ENCODE measurements around the gene FXYD3.
A peak's percentile ranks its signal among the peaks of the same experiment; 100 is the strongest.
"Not testable (repeated sequence)": the region's sequence is repeated elsewhere in the genome, so short reads cannot be mapped to it uniquely, and the experiment has no call there.

FXYD3 gene

DNA sequence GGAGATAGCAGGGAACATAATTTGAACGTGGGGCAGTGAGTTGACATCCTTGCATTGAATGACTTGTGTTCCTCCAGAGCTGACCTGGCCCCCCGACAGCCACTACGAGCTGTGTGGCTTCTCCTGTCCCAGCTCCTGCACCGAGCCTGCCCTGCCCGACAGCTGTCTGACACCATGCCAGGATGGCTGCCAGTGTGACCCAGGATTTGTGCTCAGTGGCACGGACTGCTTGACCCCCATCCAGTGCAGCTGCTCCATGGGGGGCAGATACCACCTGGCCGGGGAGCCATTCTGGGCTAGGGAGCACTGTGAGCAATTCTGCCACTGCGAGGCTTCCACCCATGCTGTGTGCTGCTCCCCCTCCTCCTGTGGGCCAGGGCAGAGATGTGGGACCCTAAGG is 29.2 kb upstream of the FXYD3 start:
- DNase-seq (ENCODE audit: low read depth) = no peak

DNA sequence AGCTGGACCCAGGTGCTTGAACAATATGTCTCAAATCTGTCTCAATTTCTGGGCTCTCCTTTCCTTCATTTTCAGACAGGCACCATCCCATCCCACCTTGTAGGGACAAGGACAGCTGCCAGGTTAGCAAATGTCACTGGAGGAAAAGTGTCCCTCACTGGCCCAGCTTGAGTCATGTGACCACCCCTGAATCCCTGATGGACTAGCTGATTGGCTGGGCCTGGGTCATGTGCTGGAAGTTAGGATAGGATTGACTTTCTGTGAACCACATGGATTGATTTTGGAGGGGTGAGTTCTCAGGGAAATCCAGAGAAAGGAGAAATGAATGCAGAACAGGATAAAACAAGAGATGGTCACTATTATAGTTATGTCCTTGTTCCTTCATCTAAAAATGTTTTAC is 28.2 kb upstream of the FXYD3 start:
- DNase-seq (ENCODE audit: low read depth) = no peak

DNA sequence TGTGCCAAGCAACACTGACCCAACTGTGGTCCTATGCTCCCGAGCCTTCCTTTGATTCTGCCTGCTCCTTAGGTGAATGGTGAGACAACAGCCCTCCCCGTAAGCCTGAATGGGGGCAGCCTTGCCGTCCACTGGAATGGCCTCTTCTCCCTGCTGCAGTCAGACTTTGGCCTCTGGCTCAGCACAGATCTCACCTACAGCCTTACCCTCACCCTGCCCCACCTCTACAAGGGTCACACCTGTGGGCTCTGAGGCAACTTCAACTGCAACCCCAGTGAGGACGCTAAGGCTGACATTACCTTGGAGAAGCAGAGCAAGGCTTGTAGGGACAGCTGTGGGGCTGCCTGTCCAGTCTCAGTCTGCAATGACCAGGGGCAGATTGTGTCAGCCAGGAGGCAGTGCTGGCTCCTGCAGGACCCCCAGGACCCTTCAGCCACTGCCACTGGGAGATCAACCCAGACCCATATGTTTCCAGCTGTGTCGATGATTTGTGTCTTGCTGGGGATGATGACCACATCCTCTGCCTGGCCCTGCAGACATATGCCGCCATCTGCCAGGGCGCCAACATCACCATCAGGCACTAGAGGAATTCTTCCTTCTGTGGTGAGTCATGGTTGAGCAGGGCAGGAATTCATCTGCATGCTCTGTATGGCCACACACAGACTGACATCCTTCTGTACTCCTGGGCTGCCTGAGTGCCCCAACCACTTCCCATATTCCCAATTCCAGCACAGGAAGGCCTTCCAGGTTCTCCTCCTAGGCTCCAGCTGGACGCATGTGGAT is 27.3 kb upstream of the FXYD3 start:
- no peak for DNase-seq (ENCODE audit: low read depth)

DNA sequence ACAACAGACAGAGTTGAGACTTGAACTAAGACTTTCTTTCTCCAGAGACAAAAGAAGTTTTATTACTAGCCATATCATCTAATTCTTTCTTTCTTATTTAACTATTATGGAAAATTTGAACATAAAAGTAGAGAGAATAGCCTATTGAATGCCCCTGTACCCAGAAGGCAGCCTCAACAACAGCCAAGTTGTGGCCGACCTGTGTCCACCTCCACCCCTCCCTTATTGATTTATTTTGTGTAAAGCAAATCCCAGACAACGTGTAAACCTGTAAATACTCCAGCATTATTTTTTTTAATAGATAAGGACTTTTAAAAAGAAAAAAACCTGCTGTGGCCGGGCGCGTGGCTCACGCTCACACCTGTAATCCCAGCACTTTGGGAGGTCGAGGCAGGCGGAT is 26.1 kb upstream of the FXYD3 start:
- no peak for DNase-seq (ENCODE audit: low read depth)

DNA sequence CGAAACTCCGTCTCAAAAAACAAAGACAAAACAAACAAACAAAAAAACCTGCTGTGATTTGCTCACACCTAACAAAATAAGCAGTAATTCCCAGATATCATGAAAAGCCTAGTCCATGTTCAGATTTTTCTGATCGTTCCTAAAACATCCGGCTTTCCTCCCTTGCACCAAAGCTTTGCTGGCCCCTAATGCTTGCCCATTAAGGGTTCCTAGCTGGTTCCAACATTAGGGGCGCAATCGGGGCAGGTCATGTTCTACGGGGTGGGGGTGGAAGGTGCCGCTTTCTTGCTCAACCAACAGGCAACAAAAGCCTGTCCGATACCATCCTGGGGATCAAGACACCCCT is 25.5 kb upstream of the FXYD3 start:
- no peak for DNase-seq (ENCODE audit: low read depth)

DNA sequence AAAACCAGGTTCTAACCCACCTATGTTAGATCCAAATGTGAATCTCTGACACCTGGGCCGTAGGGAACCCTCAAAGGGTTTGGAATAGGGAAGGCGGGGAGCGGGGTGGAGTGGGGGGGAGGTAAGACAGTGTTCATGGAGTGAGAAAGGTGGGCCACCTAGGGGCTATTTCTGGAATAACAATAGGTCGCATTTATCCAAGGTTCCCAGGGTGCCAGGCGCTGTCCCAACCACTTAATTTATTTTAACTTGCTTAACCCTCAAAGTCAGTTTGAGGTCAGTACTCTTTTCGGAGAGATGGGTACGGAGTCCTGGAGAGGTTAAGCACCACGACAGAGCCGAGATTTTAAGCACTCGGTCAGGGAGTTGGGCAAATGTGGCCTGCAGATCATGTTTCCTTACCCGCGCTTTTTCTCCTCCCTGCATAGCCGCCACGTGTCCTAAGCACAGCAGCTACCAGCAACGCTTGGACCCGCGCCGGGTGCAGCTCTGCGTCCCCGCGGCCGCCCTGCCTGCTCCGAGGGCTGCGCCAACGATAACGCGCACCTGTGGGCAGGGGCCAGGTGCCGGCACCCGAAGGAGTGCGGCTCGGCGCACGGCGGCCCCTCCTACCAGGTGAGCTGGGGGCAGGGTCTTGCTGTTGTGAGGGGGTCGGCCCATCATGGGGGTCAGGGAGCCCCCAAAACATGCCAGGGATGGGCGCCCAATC is 25.0 kb upstream of the FXYD3 start:
- DNase-seq (ENCODE audit: low read depth) = peak; percentile 13

DNA sequence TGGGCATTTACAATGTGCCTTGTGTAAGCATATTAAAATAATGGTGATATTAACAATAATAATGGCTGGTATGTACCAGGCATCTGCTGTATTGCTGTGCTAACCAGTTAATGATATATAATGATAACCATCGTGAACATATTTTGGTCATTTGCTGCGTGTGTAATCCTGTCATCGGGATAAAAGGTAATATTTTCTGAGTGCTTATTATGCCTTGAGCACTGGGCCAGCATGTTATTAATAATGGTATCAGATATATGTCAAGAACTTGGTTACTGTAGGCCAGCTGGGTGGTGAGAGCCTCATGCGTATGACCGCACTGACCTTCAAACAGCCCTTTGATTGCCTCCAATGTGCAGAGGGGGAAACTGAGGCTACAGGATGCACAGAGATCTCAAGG is 22.2 kb upstream of the FXYD3 start:
- DNase-seq (ENCODE audit: low read depth) = no peak

DNA sequence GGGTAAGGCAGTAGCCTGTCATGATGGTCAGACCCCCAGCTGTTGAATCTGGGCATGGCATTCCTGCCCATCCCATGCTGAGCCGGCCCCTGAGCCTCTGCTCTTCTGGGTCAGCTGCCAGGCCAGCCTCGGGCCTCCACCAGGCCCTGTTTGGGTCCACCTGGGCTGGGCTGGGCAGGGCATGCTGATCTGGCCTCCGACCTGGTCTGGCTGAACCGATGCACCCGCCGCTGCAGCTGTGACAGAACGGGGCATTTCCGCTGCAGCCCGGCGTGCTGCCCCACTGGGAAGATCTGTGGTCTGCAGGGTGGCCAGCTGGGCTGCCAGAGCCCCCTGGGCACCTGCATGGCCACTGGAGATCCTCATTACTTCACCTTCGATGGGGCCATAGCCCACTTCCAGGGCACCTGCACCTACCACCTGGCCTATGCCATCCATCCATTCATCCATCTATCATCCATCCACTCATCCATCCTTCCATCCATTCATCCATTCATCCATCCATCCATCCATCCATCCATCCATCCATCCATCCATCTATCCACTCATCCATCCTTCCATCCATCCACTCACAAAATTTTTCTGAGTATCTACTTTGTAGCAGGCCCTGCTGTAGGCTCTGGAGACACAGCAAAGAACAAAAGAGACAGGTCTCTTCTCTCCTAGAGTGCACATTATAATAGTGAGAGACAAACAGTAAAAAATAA is 21.5 kb upstream of the FXYD3 start:
- DNase-seq (ENCODE audit: low read depth) = no peak

DNA sequence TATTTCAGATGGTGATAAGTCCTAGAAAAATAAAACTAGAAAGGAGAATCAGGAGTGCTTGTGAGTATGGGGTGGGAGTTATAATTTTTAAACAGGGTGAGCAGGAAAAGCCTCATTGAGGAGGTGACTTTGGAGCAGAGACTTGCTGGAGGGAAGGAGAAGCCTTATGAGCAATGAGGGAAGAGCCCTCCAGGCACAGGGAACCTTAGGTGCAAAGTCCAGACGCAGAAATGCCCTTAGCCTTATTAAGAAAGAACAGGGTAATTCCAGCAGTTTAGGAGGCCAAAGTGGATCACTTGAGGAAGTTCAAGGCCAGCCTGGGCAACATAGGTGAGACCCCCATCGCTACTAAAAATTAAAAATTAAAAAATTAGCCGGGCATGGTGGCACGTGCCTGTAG is 21.0 kb upstream of the FXYD3 start:
- no peak for DNase-seq (ENCODE audit: low read depth)

DNA sequence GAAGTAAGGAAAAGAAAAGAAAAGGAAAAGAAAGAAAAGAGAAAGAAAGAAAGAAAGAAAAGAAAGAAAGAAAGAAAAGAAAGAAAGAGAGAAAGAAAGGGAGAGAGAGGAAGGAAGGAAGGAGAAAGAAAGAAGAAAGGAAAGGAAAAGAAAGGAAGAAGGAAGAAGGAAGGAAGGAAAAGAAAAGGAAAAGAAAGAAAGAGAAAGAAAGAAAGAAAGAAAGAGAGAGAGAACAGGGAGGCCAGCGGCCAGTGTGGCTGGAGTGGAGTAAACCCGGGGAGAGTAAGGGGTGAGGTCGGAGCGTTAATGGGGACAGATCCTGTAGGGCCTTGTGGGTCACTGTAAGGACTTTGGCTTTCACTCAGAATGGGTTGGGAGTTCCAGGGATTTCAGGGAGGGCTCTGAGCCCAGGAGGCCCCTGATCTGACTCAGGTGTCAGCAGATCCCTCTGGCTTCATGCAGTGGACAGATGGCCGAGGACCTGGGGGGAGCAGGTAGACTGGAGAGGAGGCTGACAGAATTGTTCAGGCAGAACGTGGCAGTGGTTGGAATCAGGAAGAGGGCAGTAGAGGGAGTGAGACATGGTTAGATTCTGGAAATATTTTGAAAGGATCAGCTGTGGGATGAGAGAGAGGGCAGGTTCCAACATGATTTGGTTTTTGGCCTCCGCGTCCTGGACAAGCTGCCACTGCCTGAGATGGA is 19.8 kb upstream of the FXYD3 start:
- no peak for DNase-seq (ENCODE audit: low read depth)

DNA sequence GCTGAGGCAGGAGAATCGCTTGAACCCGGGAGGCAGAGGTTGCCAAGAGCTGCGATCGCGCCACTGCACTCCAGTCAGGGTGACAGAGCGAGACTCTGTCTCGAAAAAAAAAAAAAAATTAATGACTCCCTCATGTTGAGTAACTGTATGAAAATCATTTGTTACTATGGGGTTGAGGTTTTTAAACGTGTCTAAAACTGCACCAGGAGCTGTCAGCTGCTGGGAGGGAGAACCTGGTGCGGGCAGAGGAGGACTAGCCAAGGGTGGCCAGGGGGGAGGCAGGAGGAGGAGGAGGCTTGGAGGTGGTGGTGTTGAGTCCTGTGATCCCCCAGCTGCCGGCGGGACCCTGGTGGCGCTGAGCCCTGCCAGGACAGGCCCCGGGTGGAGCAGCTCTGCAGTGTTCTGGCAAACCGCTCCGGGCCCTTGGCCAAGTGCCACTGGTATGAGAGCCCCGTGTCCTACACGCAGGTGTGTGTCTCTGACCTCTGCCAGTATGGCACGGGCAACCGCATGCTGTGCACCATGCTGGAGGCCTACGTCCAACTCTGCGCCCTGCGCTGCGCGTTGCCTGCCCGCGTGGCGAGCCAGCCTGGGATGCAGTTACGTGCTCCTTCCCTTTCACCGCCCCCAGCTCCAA is 17.1 kb upstream of the FXYD3 start:
- no peak for DNase-seq (ENCODE audit: low read depth)

DNA sequence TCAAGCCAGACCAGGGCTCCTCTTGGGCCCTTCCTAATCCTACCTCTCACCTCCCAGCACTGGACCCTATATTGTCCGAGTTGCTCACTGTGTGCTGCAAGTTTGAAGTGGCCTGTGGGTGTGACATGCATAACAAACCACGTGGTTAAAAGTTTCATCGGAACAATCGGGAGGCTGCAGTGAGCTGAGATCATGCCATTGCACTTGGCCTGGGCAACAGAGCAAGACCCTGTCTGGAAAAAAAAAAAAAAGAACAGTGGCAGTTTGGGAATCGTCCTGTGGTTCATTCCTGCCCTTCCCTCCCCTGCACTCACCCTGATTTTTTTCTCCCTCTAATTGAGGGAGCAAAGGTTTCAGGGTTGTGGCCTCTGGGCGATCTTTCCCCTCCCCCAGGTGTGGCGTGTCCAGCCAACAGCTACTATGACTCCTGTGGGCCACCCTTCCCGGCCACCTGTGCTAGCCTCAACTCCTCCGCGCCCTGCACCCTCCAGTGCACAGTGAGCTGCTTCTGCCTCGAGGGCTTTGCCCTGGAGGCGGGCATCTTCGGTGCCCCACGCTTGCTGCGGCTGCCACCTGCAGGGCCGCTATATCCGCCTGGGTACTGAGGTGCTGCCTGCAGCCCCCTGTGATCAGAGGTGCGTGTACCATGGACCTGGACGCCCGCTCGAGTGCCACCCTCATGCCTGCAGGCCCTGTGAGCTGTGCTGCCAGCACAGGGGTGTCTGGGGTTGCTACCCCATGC is 16.3 kb upstream of the FXYD3 start:
- no peak for DNase-seq (ENCODE audit: low read depth)

DNA sequence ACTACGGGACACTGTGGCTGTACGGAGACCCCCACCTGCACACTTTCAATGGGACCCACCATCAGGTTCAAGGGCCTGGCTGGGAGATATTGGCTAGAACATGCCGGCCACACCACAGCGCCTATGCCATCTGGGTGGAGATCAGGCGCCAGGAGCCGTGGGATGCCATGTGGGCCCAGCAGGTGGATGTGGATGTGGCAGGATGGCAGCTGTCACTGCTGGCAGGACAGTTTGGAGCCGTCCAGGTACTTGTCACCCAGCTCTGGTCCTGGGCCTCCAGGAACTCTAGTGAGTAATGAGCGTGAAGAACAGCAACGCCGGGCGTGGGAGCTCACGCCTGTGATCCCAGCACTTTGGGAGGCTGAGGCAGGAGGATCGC is 15.7 kb upstream of the FXYD3 start:
- DNase-seq (ENCODE audit: low read depth) = no peak

DNA sequence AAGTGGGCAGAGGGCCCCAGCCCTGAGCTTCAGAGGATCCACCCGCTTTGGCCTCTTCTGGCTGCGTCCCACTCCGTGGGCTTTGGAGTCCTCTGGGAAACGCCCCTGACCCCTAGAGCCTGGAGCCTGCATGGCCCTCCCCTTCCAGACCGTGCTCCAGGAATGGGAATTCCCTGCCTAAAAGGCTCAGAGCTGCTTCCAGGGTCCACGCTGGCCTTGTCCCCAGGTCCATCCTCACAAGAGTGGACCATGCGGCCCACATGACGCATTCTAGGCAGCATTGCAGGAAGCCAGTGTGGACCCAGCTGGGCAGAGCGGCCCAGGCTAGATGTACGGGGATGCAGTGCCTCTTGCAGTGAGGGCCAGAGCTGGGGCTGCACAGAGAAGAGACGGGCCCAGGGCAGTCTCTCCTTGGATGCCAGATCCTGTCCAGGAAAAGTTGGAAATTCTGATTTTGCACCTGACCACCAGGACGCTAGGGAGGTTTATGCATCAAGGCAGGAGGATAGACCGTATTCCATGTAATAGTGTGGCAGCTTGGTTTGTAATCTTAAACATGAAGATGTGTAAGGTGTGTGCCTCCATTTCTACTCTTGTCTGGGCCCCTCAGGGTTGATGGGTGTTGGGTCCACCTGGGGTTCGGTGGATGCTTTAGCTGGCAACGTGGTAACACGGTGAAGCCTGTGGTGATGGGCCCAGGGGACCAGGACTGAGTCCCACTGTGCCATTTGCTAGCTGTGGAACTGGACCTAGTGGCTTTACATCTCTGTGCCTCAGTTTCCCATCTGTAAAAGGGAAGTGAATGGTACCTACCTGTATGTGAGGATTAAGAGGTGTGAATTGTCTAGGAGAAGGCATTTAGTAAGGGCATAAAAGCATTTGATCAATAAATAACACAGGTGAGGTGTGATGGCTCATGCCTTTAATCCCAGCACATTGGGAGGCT is 14.8 kb upstream of the FXYD3 start:
- DNase-seq (ENCODE audit: low read depth) = no peak

DNA sequence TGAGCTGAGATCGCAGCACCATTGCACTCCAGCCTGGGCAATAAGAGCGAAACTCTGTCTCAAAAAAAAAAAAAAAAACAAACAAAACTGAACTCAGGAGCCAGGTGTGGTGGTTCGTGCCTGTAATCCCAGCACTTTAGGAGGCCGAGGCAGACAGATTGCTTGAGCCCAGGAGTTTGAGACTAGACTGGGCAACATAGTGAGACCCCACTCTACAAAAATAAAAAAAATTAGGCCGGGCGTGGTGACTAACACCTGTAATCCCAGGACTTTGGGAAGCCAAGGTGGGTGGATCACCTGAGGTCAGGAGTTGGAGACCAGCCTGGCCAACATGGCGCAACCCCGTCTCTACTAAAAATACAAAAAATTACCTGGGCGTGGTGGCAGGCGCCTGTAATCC is 13.7 kb upstream of the FXYD3 start:
- not testable (repeated sequence) for DNase-seq (ENCODE audit: low read depth)

DNA sequence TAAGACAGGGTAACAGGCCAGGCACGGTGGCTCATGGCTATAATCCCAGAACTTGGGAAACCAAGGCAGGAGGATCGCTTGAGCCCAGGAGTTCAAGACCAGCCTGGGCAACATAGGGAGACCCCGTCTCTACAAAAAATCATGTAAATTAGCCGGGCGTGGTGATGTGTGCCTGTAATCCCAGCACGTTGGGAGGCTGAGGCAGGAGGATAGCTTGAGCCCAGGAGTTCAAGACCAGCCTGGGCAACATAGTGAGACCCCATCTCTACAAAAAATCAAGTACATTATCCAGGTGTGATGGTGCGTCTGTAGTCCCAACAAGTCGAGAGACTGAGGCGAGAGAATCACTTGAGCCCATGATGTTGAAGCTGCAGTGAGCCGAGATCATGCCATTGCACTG is 12.0 kb upstream of the FXYD3 start:
- DNase-seq (ENCODE audit: low read depth) = not testable (repeated sequence)

DNA sequence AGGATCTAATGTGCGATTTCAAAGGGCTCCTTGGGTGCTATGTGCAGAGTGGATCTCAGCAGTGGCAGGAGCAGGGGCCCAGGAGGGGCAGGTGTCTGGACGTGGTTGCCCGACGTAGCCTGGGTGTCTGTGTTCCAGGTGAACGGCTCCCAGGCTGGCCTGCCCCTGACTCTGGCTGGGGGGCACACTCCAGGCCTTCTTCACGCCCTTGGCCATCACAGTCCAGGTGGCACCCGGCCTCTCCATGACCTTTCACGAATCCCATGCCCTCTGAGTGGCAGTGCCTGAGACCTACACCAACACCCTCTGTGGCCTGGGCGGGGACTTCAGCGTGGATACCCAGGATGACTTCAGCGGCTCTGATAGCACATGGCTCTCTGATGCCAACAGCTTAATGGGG is 11.3 kb upstream of the FXYD3 start:
- no peak for DNase-seq (ENCODE audit: low read depth)

DNA sequence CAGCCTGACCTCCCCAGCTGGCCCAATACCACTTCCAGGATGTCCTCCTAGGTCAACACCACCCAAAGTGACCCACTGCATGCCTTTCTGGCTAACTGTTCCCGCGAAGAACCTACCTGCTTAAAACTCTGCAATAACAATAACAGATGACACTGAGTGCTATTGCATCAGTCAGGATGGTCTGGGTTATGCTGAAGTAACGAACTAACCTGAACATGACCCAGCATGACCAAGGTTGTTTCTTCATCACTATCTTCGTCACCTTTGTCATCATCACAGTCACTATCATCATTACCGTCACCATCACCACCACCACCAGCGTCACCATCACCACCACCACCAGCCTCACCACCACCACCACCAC is 10.6 kb upstream of the FXYD3 start:
- DNase-seq (ENCODE audit: low read depth) = no peak

DNA sequence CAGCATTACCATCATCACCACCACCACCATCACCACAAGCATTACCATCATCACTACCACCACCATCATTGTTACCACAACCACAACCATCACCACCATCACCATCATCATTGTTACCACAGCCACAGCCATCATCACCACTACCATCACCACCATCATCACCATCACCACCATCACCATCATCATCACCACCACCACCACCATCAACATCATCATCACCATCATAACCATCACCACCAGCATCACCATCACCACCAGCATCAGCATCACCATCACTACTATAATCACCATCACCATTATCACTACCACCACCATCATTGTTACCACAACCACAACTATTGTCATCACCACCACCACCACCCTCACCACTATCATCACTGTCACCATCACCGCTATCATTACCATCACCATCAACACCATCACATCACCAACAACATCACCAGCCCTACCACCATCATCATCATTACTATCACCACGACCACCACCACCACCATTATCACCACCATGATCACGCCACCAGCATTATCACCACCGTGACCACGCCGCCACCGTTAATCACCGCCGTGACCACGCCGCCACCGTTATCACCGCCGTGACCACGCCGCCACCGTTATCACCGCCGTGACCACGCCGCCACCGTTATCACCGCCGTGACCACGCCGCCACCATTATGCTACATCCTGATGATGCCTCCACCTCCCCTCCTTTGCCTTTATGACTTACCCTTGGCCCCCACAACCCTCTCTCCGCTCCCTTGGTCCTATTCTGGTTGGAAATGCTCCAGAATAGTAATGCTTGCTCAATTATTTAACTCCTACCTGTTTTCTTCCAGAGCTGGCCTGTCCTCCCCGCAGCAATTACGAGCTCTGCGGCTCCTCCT is 10.0 kb upstream of the FXYD3 start:
- DNase-seq (ENCODE audit: low read depth) = no peak

DNA sequence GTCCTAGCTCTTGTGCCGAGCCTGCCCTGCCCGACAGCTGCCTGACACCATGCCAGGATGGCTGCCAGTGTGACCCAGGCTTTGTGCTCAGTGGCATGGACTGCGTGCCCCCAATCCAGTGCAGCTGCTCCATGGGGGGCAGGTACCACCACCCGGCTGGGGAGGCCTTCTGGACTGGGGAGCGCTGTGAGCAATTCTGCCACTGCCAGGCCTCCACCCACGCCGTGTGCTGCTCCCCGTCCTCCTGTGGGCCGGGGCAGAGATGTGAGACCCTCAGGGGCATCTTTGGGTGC is 9.4 kb upstream of the FXYD3 start:
- no peak for DNase-seq (ENCODE audit: low read depth)

All from stimulated activated CD4-positive, alpha-beta T cell treated with anti-CD3 and anti-CD28 coated beads, Interleukin-2, amount 100 ng/mL, for 4 hours (primary cell).